Neutrophil (primary cell): ENCODE results near the gene CHMP1A.
"Not testable (repeated sequence)": the region's sequence is repeated elsewhere in the genome, so short reads cannot be mapped to it uniquely, and the experiment has no call there.

ENCODE experiments used
- H3K27ac ChIP-seq: fragments of 200-600 bp; sonication (generic); 2 replicates; pipeline ENCODE4 v1.5.1; 2016; ENCODE audit warnings: mild to moderate bottlenecking, moderate library complexity
- H3K27me3 ChIP-seq: fragments of 200-600 bp; sonication (generic); 2 replicates; pipeline ENCODE4 v1.6.0; 2016; ENCODE audit warnings: mild to moderate bottlenecking
- H3K36me3 ChIP-seq: fragments of 200-600 bp; sonication (generic); 2 replicates; pipeline ENCODE4 v1.5.1; 2017
- H3K4me1 ChIP-seq, 2 experiments: fragments of 200-600 bp in 1 of 2; sonication (generic) in 1 of 2; 1 replicate in 1 of 2; 2 replicates in 1 of 2; pipeline versions ENCODE4 v1.5.1 to v1.6.1; 2013 to 2016; ENCODE audit warnings: low read depth in 1 of 2, low read length in 1 of 2, mild to moderate bottlenecking in 1 of 2, moderate library complexity in 1 of 2; ENCODE audit not compliant: control insufficient read depth in 1 of 2, insufficient read depth in 1 of 2
- H3K4me3 ChIP-seq, 2 experiments: fragments of 200-600 bp in 1 of 2; sonication (generic) in 1 of 2; 1 replicate in 1 of 2; 2 replicates in 1 of 2; pipeline ENCODE4 v1.5.1; 2013 to 2016; ENCODE audit warnings: low read depth in 1 of 2, low read length in 1 of 2, mild to moderate bottlenecking in 1 of 2, moderate library complexity in 1 of 2
- H3K9me3 ChIP-seq: fragments of 200-600 bp; sonication (generic); 2 replicates; pipeline ENCODE4 v1.5.1; 2016
- CTCF ChIP-seq: fragments of 200-600 bp; sonication (generic); IDR thresholded peaks from 2 replicates; pipeline ENCODE4 v1.5.1; 2016; ENCODE audit warnings: antibody characterized with exemption

CHMP1A gene

GRCh38 chr16:89637379-89637778, 20.1 kb downstream of the CHMP1A start:
- H3K4me3 ChIP-seq: no peak overlapping the region
- peaks cover 23% of the 10 kb centered on the region for H3K27me3 ChIP-seq
- no peak overlapping the region for H3K27ac ChIP-seq
- TF ChIP-seq CTCF: no peak
- H3K9me3 ChIP-seq: no peaks in the 10 kb centered on the region
- H3K36me3 ChIP-seq: no peaks in the 10 kb centered on the region
- H3K4me1 ChIP-seq: peaks cover 0 to 5% of the 10 kb centered on the region in 2 experiments

GRCh38 chr16:89636663-89637062, 20.8 kb downstream of the CHMP1A start:
- Histone ChIP-seq H3K36me3 (no peaks in the 10 kb centered on the region), H3K27me3 (peaks cover 25% of the 10 kb centered on the region), H3K4me1 (peaks cover 0 to 5% of the 10 kb centered on the region in 2 experiments), H3K27ac (no peak overlapping the region), H3K9me3 (no peaks in the 10 kb centered on the region), H3K4me3 (no peak overlapping the region)
- TF ChIP-seq CTCF: no peak

DNA sequence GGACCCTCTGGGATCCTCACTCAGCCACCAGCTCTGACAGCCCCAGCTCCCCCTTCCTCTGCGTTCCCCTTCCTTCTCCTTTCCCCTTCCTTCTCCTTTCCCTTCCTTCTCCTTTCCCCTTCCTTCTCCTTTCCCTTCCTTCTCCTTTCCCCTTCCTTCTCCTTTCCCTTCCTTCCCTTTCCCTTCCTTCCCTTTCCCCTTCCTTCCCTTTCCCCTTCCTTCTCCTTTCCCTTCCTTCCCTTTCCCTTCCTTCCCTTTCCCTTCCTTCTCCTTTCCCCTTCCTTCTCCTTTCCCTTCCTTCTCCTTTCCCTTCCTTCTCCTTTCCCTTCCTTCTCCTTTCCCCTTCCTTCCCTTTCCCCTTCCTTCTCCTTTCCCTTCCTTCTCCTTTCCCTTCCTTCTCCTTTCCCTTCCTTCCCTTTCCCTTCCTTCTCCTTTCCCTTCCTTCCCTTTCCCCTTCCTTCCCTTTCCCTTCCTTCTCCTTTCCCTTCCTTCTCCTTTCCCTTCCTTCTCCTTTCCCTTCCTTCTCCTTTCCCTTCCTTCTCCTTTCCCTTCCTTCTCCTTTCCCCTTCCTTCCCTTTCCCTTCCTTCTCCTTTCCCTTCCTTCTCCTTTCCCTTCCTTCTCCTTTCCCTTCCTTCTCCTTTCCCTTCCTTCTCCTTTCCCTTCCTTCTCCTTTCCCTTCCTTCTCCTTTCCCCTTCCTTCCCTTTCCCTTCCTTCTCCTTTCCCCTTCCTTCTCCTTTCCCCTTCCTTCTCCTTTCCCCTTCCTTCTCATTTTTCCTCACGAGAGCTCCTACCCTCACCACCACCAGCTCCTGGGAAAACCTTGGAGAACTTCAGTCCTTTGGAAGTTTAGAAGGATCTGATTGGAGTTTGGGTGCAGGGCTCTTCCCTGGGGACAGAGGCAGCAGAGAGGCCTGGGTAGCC, 22.8 kb downstream of the CHMP1A start:
- H3K27ac ChIP-seq: peak overlapping the region; percentile 49
- not testable (repeated sequence) for H3K27me3 ChIP-seq, H3K9me3 ChIP-seq, H3K4me3 ChIP-seq, H3K4me1 ChIP-seq, H3K36me3 ChIP-seq

- Histone ChIP-seq H3K4me3 (no peak overlapping the region), H3K36me3 (no peaks in the 10 kb centered on the region), H3K4me1 (no peaks in the 10 kb centered on the region), H3K27ac (no peak overlapping the region), H3K9me3 (no peaks in the 10 kb centered on the region), H3K27me3 (peaks cover 10% of the 10 kb centered on the region)
- no peak for TF ChIP-seq CTCF
Measured at GRCh38 chr16:89633064-89633631, 24.4 kb downstream of the CHMP1A start.

DNA sequence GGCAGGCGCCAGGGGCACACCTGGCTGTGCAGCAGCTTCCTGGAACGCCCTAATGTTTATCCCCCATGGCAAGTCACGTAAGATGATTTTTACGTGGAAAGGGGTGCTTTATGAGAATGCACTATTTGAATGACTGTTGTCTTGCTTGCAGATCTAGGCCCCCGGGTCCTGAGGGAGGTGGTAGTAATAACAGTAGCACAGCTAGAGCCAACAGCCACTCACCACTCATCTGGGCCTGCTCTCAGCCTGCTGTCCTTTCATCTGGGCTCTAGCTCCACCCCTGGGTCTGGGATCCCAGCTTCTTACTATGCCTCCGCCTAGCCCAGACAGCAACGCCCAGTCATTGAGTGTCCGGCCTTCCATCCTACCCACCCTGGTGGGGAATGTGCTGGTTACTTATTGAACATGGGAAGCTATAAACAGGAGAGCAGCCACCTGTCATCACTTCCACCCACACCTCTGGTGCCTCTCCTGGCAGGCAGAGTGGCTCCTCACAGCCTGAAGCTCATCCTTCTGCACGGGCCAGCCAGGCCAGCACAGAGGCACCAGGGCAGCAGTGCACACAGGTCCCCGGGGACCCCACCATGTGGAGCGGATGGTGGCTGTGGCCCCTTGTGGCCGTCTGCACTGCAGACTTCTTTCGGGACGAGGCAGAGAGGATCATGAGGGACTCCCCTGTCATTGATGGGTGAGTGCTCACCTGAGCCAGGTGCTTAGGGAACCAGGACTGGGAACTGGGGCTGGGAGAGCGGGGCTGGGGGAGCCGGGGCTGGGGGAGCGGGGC, 27.5 kb downstream of the CHMP1A start:
- no peaks in the 10 kb centered on the region for H3K9me3 ChIP-seq
- H3K4me3 ChIP-seq: no peak overlapping the region
- H3K36me3 ChIP-seq: no peaks in the 10 kb centered on the region
- peaks cover 21% of the 10 kb centered on the region for H3K27me3 ChIP-seq
- no peak overlapping the region for H3K27ac ChIP-seq
- H3K4me1 ChIP-seq: no peaks in the 10 kb centered on the region
- TF ChIP-seq CTCF: no peak
